Measurements from ENCODE around the gene GRK4. TPM values are rescaled to one million over a fixed set of nuclear protein-coding genes. Genes with fewer than 3 reads are reported as not detected.

Gene GRK4
- total and polyA plus RNA-seq, 10 of the 15 experiments (the other 5 are each of a cell fraction or from before 2014, with no cell fraction given): 1.1 to 4.0 (median 2.5) TPM

DNA sequence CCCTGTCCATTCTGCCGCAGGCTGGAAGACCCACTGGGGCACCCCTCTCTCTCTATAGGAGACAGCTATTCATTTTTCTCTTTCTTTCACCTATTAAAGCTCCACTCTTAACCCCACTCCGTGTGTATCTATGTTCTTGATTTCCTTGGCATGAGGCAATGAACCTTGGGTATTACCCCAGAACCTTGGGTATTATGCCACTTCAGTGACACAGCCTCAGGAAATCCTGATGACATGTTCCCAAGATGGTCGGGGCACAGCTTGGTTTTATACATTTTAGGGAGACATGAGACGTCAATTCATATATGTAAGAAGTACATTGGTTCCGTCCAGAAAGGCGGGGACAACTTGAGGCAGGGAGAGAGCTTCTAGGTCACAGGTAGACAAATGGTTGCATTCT is 97.6 kb downstream of the GRK4 start:
- ChIA-PET SMC1A (ENCODE audit: uncharacterized antibody, unreplicated experiment) (no interaction called here), CTCF (interaction anchor here (1.1 kb wide), 1 partner anchor 46 kb away, joined by 3 read pairs; no protein-coding TSS in a partner anchor), POLR2A (interaction anchor here (1.1 kb wide), 1 partner anchor 13 kb away, joined by 4 read pairs; no protein-coding TSS in a partner anchor), RAD21 (ENCODE audit: unreplicated experiment) (no interaction called here)
- no peak for DNase-seq (ENCODE audit: low read depth, low spot score)
- Histone ChIP-seq H3K4me3 (no peak overlapping the region), H3K27ac (ENCODE audit: control insufficient read depth, insufficient read depth) (no peak overlapping the region), H3K4me2 (ENCODE audit: control insufficient read depth, insufficient read depth) (no peak overlapping the region), H3K9me3 (replicated peaks; ENCODE audit: control insufficient read depth, insufficient read depth, low read length) (peaks cover 4% of the 10 kb centered on the region; the same call in 2 of the 3 replicates), H3K27me3 (replicated peaks in 1 of 2; ENCODE audit: control insufficient read depth in 2 of 2, insufficient read depth in 2 of 2, low read length in 1 of 2) (no peaks in the 10 kb centered on the region), H3K9ac (ENCODE audit: control insufficient read depth, insufficient read depth, low read length) (no peak overlapping the region), H4K20me1 (ENCODE audit: control insufficient read depth, insufficient read depth) (no peaks in the 10 kb centered on the region), H2AFZ (ENCODE audit: control insufficient read depth, low read depth, low read length) (no peak overlapping the region), H3K36me3 (ENCODE audit: control insufficient read depth in 2 of 2, insufficient read depth in 2 of 2, low read length in 1 of 2) (no peaks in the 10 kb centered on the region), H3K4me1 (ENCODE audit: control insufficient read depth, insufficient read depth, low read length) (peaks cover 14% of the 10 kb centered on the region), H3K79me2 (ENCODE audit: control insufficient read depth, insufficient read depth, low read length) (no peaks in the 10 kb centered on the region)
- BruUV-seq (replicated peaks): no TSS peak
- ATAC-seq: no peak
- in situ Hi-C loops (cut with MboI) (no loop called here), intact Hi-C loops (cut with micrococcal nuclease; ENCODE audit: unreplicated experiment) (no loop called here)
- TF ChIP-seq, protein P1, sequence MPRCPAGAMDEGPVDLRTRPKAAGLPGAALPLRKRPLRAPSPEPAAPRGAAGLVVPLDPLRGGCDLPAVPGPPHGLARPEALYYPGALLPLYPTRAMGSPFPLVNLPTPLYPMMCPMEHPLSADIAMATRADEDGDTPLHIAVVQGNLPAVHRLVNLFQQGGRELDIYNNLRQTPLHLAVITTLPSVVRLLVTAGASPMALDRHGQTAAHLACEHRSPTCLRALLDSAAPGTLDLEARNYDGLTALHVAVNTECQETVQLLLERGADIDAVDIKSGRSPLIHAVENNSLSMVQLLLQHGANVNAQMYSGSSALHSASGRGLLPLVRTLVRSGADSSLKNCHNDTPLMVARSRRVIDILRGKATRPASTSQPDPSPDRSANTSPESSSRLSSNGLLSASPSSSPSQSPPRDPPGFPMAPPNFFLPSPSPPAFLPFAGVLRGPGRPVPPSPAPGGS (IDR thresholded peaks at IDR 0.05; ENCODE audit: borderline replicate concordance, insufficient read depth, low read depth, low read length, poor library complexity, severe bottlenecking): no peak
- TF ChIP-seq ZNF274 (IDR thresholded peaks at IDR 0.05; ENCODE audit: insufficient read depth, insufficient read length) (no peak), BACH1 (IDR thresholded peaks at IDR 0.05; ENCODE audit: borderline replicate concordance) (no peak), CEBPB (IDR thresholded peaks at IDR 0.05; ENCODE audit: borderline replicate concordance in 1 of 2, low read depth in 2 of 2, low read length in 2 of 2) (no peak), EZH2 (IDR thresholded peaks at IDR 0.05; ENCODE audit: borderline replicate concordance, control insufficient read depth, low read depth, low read length) (no peak), RAD21 (IDR thresholded peaks at IDR 0.05; ENCODE audit: insufficient read depth, low read depth, low read length) (no peak), TCF3 (IDR thresholded peaks at IDR 0.05; ENCODE audit: borderline replicate concordance, insufficient read depth, low read depth, low read length) (no peak), SPI1 (IDR thresholded peaks at IDR 0.05; ENCODE audit: borderline replicate concordance, insufficient read depth, low read depth, low read length) (no peak), ZNF622 (IDR thresholded peaks at IDR 0.05) (no peak), KLF5 (IDR thresholded peaks at IDR 0.05; ENCODE audit: partially characterized antibody) (no peak), TBL1XR1 (IDR thresholded peaks at IDR 0.05; ENCODE audit: low read depth, low read length) (no peak)
- no peak for FAIRE-seq
- 96% methylated on average over 6 of the region's 6 CpGs for WGBS (ENCODE audit: insufficient coverage, insufficient replicate concordance, low lambda C conversion rate, missing lambda C conversion rate)
